HG03039 (cell line): Measurements from ENCODE around the gene EPHA6.
"Not testable (repeated sequence)": the region's sequence is repeated elsewhere in the genome, so short reads cannot be mapped to it uniquely, and the experiment has no call there.

Experiments used
- ATAC-seq: cut with Tn5 transposase; IDR thresholded peaks from one replicate; pipeline ENCODE4 v1.9.1; 2021; ENCODE audit warnings: mild to moderate bottlenecking, moderate library complexity; ENCODE audit not compliant: unreplicated experiment

The EPHA6 gene

GRCh38 chr3:97265237-97266005 is 451.0 kb downstream of the EPHA6 start:
- no peak for ATAC-seq

- no peak for ATAC-seq
These were observed 454.8 kb downstream of the EPHA6 start for GRCh38 chr3:97269202-97269601.

- ATAC-seq, result not testable (repeated sequence)
These were observed 462.6 kb downstream of the EPHA6 start for GRCh38 chr3:97276879-97277550.

- no peak for ATAC-seq
These were observed 463.3 kb downstream of the EPHA6 start for GRCh38 chr3:97277708-97278107.

GRCh38 chr3:97278506-97278905 is 464.1 kb downstream of the EPHA6 start:
- ATAC-seq, result no peak

- ATAC-seq, result no peak
These were observed 477.5 kb downstream of the EPHA6 start for GRCh38 chr3:97291901-97292300.

GRCh38 chr3:97293596-97294131 is 479.3 kb downstream of the EPHA6 start:
- no peak for ATAC-seq

GRCh38 chr3:97297032-97297431 is 482.6 kb downstream of the EPHA6 start:
- ATAC-seq, result no peak

GRCh38 chr3:97301114-97301513 is 486.7 kb downstream of the EPHA6 start:
- no peak for ATAC-seq

- no peak for ATAC-seq
These were observed 491.8 kb downstream of the EPHA6 start for GRCh38 chr3:97306226-97306625.

GRCh38 chr3:97338375-97338774 is 524.0 kb downstream of the EPHA6 start:
- no peak for ATAC-seq

- no peak for ATAC-seq
These were observed 526.5 kb downstream of the EPHA6 start for GRCh38 chr3:97340940-97341339.

- no peak for ATAC-seq
These were observed 533.4 kb downstream of the EPHA6 start for GRCh38 chr3:97347780-97348179.

GRCh38 chr3:97350971-97351370 is 536.6 kb downstream of the EPHA6 start:
- ATAC-seq, result no peak

GRCh38 chr3:97353176-97353575 is 538.8 kb downstream of the EPHA6 start:
- no peak for ATAC-seq

- no peak for ATAC-seq
These were observed 545.6 kb downstream of the EPHA6 start for GRCh38 chr3:97359977-97360376.

- no peak for ATAC-seq
These were observed 546.4 kb downstream of the EPHA6 start for GRCh38 chr3:97360804-97361203.

- no peak for ATAC-seq
These were observed 570.2 kb downstream of the EPHA6 start for GRCh38 chr3:97384583-97384982.

GRCh38 chr3:97388774-97389173 is 574.4 kb downstream of the EPHA6 start:
- no peak for ATAC-seq

GRCh38 chr3:97389936-97390335 is 575.5 kb downstream of the EPHA6 start:
- no peak for ATAC-seq

GRCh38 chr3:97391167-97391566 is 576.8 kb downstream of the EPHA6 start:
- no peak for ATAC-seq

- no peak for ATAC-seq
These were observed 595.2 kb downstream of the EPHA6 start for GRCh38 chr3:97409612-97410011.
